Measurements from ENCODE around the gene BCL11B.
"Not testable (repeated sequence)": the region's sequence is repeated elsewhere in the genome, so short reads cannot be mapped to it uniquely, and the experiment has no call there.

The BCL11B gene

DNA sequence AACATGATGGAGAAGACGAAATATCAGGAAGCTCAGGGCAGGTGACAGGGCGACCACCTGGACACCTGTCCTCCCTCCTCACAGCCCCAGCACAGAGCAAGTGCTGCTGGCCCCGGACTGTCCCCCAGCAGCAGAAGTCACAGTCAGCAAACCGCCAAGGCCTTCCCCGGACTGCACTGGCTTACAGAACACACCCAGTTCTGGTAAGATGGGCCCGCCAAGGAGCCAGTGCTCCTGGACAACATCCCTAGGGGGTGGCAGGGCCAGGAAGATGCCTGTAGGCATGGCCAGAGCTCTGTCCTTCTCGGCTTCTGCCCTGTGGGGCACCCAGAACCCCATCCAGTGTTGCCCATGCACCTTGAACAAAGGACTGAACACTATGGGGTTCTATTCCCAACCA is 77.9 kb downstream of the BCL11B start:
- H3K4me3 ChIP-seq (ENCODE audit: low read depth, low read length), result no peak overlapping the region
- H3K9ac ChIP-seq (ENCODE audit: low read depth, low read length), result no peak overlapping the region
- H3K27me3 ChIP-seq (ENCODE audit: control insufficient read depth, insufficient read depth, low read length), result no peaks in the 10 kb centered on the region
- H3K9me3 ChIP-seq (ENCODE audit: control insufficient read depth, insufficient read depth, low read length), result no peaks in the 10 kb centered on the region
- no peaks in the 10 kb centered on the region for H3K36me3 ChIP-seq (ENCODE audit: control insufficient read depth, insufficient read depth, low read length)
- H3K4me1 ChIP-seq (ENCODE audit: control insufficient read depth, insufficient read depth, low read length), result no peaks in the 10 kb centered on the region

GRCh38 chr14:99192830-99193229 is 79.2 kb downstream of the BCL11B start:
- H3K9ac ChIP-seq (ENCODE audit: low read depth, low read length), result no peak overlapping the region
- H3K9me3 ChIP-seq (ENCODE audit: control insufficient read depth, insufficient read depth, low read length), result no peaks in the 10 kb centered on the region
- no peaks in the 10 kb centered on the region for H3K36me3 ChIP-seq (ENCODE audit: control insufficient read depth, insufficient read depth, low read length)
- H3K27me3 ChIP-seq (ENCODE audit: control insufficient read depth, insufficient read depth, low read length), result no peaks in the 10 kb centered on the region
- H3K4me1 ChIP-seq (ENCODE audit: control insufficient read depth, insufficient read depth, low read length), result peaks cover 3% of the 10 kb centered on the region
- no peak overlapping the region for H3K4me3 ChIP-seq (ENCODE audit: low read depth, low read length)

DNA sequence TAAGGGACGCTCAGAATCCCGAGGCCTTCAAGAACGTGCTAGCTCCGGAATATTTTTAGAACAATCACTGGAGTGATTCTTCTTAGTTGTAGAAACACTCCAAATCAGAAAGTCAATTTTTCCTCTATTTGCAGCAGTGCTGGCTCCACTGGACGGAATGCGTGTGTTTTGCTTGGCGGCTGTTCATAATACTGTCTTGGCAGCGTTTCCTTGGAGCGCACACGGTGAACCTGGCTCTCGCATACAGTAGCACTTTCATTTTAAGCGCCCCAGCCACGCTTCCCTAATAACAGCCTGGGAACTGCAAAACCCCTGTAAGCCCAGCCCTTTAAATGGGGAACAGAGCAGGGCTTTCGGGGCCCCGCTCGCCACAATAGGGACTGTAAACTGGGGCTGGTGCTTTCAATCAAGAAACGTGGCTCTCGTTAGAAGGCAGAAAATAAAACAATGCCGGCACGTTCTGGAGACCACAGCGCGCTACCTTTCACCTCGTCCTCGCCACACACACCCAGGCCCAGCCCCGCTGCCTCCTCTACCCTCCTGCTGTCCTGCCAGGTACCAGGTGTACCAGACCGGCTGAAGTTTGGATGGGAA is 79.9 kb downstream of the BCL11B start:
- Histone ChIP-seq H3K36me3 (ENCODE audit: control insufficient read depth, insufficient read depth, low read length) (no peaks in the 10 kb centered on the region), H3K27me3 (ENCODE audit: control insufficient read depth, insufficient read depth, low read length) (no peaks in the 10 kb centered on the region), H3K4me3 (ENCODE audit: low read depth, low read length) (no peak overlapping the region), H3K9me3 (ENCODE audit: control insufficient read depth, insufficient read depth, low read length) (no peaks in the 10 kb centered on the region), H3K4me1 (ENCODE audit: control insufficient read depth, insufficient read depth, low read length) (peaks cover 3% of the 10 kb centered on the region), H3K9ac (ENCODE audit: low read depth, low read length) (no peak overlapping the region)

GRCh38 chr14:99191395-99192027 is 80.5 kb downstream of the BCL11B start:
- H3K9ac ChIP-seq (ENCODE audit: low read depth, low read length), result no peak overlapping the region
- no peaks in the 10 kb centered on the region for H3K9me3 ChIP-seq (ENCODE audit: control insufficient read depth, insufficient read depth, low read length)
- H3K4me3 ChIP-seq (ENCODE audit: low read depth, low read length), result no peak overlapping the region
- no peaks in the 10 kb centered on the region for H3K27me3 ChIP-seq (ENCODE audit: control insufficient read depth, insufficient read depth, low read length)
- peaks cover 3% of the 10 kb centered on the region for H3K4me1 ChIP-seq (ENCODE audit: control insufficient read depth, insufficient read depth, low read length)
- H3K36me3 ChIP-seq (ENCODE audit: control insufficient read depth, insufficient read depth, low read length), result no peaks in the 10 kb centered on the region

DNA sequence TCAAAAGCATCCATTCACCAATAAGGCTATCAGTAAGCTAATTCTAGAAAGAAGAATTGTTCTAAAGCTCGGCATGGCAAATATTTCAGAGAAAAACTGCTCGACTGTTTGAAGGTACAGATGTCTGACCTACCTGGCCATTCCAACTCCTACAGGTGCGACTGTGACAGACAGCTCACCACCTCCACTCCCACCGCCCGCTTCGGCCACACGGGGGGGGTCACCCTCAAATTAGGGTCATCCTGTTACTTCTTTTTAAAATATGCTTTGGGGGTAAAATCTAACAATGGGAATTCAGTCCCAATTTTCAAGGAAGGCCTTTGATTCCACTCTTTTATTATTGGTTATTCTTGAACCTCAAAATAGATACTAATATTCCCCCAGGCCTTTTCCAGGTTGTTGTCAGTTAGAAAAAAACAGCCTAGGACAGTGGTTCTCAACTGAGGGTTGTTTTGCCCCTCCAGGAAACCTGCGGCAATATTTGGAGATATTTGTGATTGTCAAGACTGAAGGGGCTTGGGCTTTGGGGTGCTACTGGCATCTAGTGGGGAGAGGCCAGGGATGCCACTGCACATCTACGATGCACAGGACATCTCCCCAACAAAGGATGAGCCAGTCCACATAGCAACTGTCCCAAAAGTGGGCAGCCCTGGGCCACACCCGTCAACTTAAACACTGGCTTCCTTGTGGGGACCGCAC is 81.2 kb downstream of the BCL11B start:
- Histone ChIP-seq H3K9ac (ENCODE audit: low read depth, low read length) (no peak overlapping the region), H3K4me1 (ENCODE audit: control insufficient read depth, insufficient read depth, low read length) (peaks cover 3% of the 10 kb centered on the region), H3K36me3 (ENCODE audit: control insufficient read depth, insufficient read depth, low read length) (no peaks in the 10 kb centered on the region), H3K4me3 (ENCODE audit: low read depth, low read length) (no peak overlapping the region), H3K27me3 (ENCODE audit: control insufficient read depth, insufficient read depth, low read length) (no peaks in the 10 kb centered on the region), H3K9me3 (ENCODE audit: control insufficient read depth, insufficient read depth, low read length) (no peaks in the 10 kb centered on the region)

DNA sequence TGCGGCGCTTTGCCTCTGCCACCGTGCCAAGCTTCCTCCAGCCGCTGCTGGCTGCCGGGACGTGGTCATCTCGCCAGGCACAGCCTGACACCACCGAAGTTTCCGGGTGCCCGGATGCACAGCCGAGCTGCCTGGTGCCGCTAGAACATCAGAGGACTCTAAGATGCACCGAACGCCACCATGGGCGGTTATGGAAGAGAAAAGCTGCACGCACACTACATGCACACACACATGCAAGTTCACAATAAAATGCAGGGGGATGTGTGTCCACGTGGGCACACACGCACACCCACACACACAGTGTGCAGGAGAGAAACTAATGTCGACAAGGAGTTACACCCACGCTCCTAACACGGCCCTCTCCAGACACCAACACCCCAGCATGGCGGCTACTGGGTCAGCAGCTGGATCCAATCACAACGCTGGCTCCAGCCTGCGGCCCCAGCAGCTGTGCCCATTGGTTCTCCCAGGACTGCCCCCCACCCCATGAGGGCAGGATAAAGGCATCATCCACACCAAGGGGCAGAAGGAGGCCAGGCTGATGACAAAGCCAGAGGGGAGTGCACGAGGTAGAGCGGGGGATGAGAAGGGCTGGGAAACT is 82.7 kb downstream of the BCL11B start:
- Histone ChIP-seq H3K36me3 (ENCODE audit: control insufficient read depth, insufficient read depth, low read length) (no peaks in the 10 kb centered on the region), H3K27me3 (ENCODE audit: control insufficient read depth, insufficient read depth, low read length) (no peaks in the 10 kb centered on the region), H3K9me3 (ENCODE audit: control insufficient read depth, insufficient read depth, low read length) (no peaks in the 10 kb centered on the region), H3K4me3 (ENCODE audit: low read depth, low read length) (no peak overlapping the region), H3K9ac (ENCODE audit: low read depth, low read length) (no peak overlapping the region), H3K4me1 (ENCODE audit: control insufficient read depth, insufficient read depth, low read length) (peaks cover 3% of the 10 kb centered on the region)

- H3K9me3 ChIP-seq (ENCODE audit: control insufficient read depth, insufficient read depth, low read length), result no peaks in the 10 kb centered on the region
- H3K36me3 ChIP-seq (ENCODE audit: control insufficient read depth, insufficient read depth, low read length), result no peaks in the 10 kb centered on the region
- H3K27me3 ChIP-seq (ENCODE audit: control insufficient read depth, insufficient read depth, low read length), result no peaks in the 10 kb centered on the region
- no peak overlapping the region for H3K4me3 ChIP-seq (ENCODE audit: low read depth, low read length)
- H3K9ac ChIP-seq (ENCODE audit: low read depth, low read length), result no peak overlapping the region
- peaks cover 3% of the 10 kb centered on the region for H3K4me1 ChIP-seq (ENCODE audit: control insufficient read depth, insufficient read depth, low read length)
Observed at GRCh38 chr14:99188731-99189191, 83.2 kb downstream of the BCL11B start.

DNA sequence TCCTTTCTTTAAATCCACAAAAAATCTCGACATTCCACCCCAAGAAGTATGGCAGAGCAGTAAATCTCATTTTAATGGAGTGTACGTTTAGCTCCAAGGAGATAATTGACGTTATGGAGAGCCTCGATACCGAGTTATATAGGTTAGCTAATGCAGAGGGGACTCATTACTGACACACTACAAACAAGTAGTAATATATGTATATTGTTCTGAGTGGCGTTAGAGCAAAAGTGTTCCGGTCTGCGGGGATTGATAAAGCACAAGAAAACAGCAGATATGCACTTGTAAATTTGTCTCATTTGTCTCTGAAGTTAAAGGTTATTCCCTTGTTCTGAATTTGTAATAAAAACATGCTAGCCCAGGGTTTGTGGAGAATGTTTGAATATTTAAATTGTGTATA is 84.1 kb downstream of the BCL11B start:
- peaks cover 3% of the 10 kb centered on the region for H3K4me1 ChIP-seq (ENCODE audit: control insufficient read depth, insufficient read depth, low read length)
- no peak overlapping the region for H3K4me3 ChIP-seq (ENCODE audit: low read depth, low read length)
- H3K27me3 ChIP-seq (ENCODE audit: control insufficient read depth, insufficient read depth, low read length), result no peaks in the 10 kb centered on the region
- H3K9me3 ChIP-seq (ENCODE audit: control insufficient read depth, insufficient read depth, low read length), result no peaks in the 10 kb centered on the region
- no peak overlapping the region for H3K9ac ChIP-seq (ENCODE audit: low read depth, low read length)
- H3K36me3 ChIP-seq (ENCODE audit: control insufficient read depth, insufficient read depth, low read length), result no peaks in the 10 kb centered on the region

DNA sequence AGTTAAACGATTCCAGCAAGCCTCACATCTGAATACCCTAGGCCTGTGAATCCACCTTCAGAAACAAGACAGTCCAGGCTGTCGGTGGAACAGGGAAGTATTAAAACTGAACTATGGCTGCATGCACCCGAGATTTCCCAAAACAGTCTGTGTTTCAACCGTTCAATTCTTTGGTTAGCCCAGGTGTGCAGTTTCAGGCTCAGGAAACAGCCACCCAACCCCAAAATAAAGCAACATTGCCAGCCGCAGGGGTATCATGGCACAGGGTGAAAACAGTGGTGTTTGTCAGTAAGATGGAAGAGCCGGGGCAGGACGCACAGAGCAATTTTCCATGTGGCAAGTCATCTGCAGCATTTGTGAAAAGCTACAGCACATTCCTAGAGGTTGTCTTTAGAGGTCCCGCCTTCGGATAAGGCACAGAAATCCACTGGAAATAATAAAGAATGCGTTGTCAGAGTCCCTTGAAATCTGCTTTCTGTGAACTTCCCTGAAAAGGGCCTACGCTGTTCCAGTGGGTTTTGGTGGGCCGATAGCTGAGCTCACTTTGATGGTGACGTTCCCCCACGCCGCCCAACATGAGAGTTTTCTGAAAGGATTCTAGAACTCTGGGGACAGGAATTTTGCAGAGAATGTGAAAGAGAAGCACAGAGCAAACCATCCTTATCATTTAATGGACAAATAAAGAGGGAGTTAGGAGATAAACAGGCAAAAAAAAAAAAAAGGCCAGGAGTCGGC is 84.9 kb downstream of the BCL11B start:
- H3K9me3 ChIP-seq (ENCODE audit: control insufficient read depth, insufficient read depth, low read length), result no peaks in the 10 kb centered on the region
- peaks cover 3% of the 10 kb centered on the region for H3K4me1 ChIP-seq (ENCODE audit: control insufficient read depth, insufficient read depth, low read length)
- H3K27me3 ChIP-seq (ENCODE audit: control insufficient read depth, insufficient read depth, low read length), result no peaks in the 10 kb centered on the region
- no peak overlapping the region for H3K4me3 ChIP-seq (ENCODE audit: low read depth, low read length)
- no peak overlapping the region for H3K9ac ChIP-seq (ENCODE audit: low read depth, low read length)
- no peaks in the 10 kb centered on the region for H3K36me3 ChIP-seq (ENCODE audit: control insufficient read depth, insufficient read depth, low read length)

GRCh38 chr14:99186336-99186735 is 85.7 kb downstream of the BCL11B start:
- not testable (repeated sequence) for H3K36me3 ChIP-seq (ENCODE audit: control insufficient read depth, insufficient read depth, low read length); H3K9me3 ChIP-seq (ENCODE audit: control insufficient read depth, insufficient read depth, low read length); H3K9ac ChIP-seq (ENCODE audit: low read depth, low read length); H3K4me1 ChIP-seq (ENCODE audit: control insufficient read depth, insufficient read depth, low read length); H3K27me3 ChIP-seq (ENCODE audit: control insufficient read depth, insufficient read depth, low read length); H3K4me3 ChIP-seq (ENCODE audit: low read depth, low read length)

- H3K27me3 ChIP-seq (ENCODE audit: control insufficient read depth, insufficient read depth, low read length), result no peaks in the 10 kb centered on the region
- H3K4me3 ChIP-seq (ENCODE audit: low read depth, low read length), result no peak overlapping the region
- H3K9ac ChIP-seq (ENCODE audit: low read depth, low read length), result no peak overlapping the region
- H3K36me3 ChIP-seq (ENCODE audit: control insufficient read depth, insufficient read depth, low read length), result no peaks in the 10 kb centered on the region
- H3K4me1 ChIP-seq (ENCODE audit: control insufficient read depth, insufficient read depth, low read length), result peaks cover 3% of the 10 kb centered on the region
- H3K9me3 ChIP-seq (ENCODE audit: control insufficient read depth, insufficient read depth, low read length), result no peaks in the 10 kb centered on the region
Observed at GRCh38 chr14:99185436-99186068, 86.4 kb downstream of the BCL11B start.
